Right lobe of liver (tissue), 6 donors: ENCODE measurements around the gene STARD8. TPM values are rescaled to one million over a fixed set of nuclear protein-coding genes. Genes with fewer than 3 reads are reported as not detected.
A peak's percentile ranks its signal among the peaks of the same experiment; 100 is the strongest.
"Not testable (repeated sequence)": the region's sequence is repeated elsewhere in the genome, so short reads cannot be mapped to it uniquely, and the experiment has no call there.

ENCODE experiments used
- ATAC-seq, 4 donors: fragments of 200-7000 bp; cut with Tn5 transposase; one replicate each; pipeline ENCODE4 v1.9.1; 2020; ENCODE audit warnings: mild to moderate bottlenecking in 4 of 4, moderate library complexity in 4 of 4
- DNase-seq, 3 donors: peaks; one replicate each; pipeline ENCODE4 v3.0.0-alpha.2; 2020
- H3K27ac ChIP-seq, 3 donors: fragments of 200-600 bp; one replicate each; pipeline ENCODE4 v1.8.0; 2022
- H3K27me3 ChIP-seq, 2 donors: fragments of 200-600 bp; one replicate each; pipeline ENCODE4 v1.8.0; 2022
- H3K36me3 ChIP-seq, 4 donors: fragments of 200-600 bp; sonication (generic) in 1 of 4; one replicate each; pipeline versions ENCODE4 v1.5.1 to v1.8.0; 2017 to 2022; ENCODE audit warnings: control low read depth in 1 of 4
- H3K4me1 ChIP-seq, 4 donors: fragments of 200-600 bp; sonication (generic) in 1 of 4; one replicate each; pipeline versions ENCODE4 v1.5.1 to v1.8.0; 2017 to 2022; ENCODE audit warnings: control low read depth in 1 of 4
- H3K4me3 ChIP-seq, 3 donors: fragments of 200-600 bp; one replicate each; pipeline ENCODE4 v1.8.0; 2022
- H3K9me3 ChIP-seq, 4 donors: fragments of 200-600 bp; sonication (generic) in 1 of 4; one replicate each; pipeline versions ENCODE4 v1.5.1 to v1.8.0; 2017 to 2022; ENCODE audit warnings: control low read depth in 1 of 4
- POLR2A ChIP-seq: fragments of 450-650 bp; IDR thresholded peaks from one replicate; pipeline ENCODE4 v1.6.1; 2017; ENCODE audit warnings: antibody characterized with exemption, mild to moderate bottlenecking
- WGBS: methylation state at CpG from one replicate; pipeline ENCODE4 v1.1.6; 2018; ENCODE audit warnings: low coverage, low lambda C conversion rate; ENCODE audit not compliant: insufficient coverage; ENCODE audit errors: missing lambda C conversion rate; 5-methylcytosine and 5-hydroxymethylcytosine counted together
- intact Hi-C, 2 donors: fragments of 100-400 bp; cut with DNase I; formaldehyde crosslinking; loops; one replicate each; pipeline versions ENCODE4 v1.11.2 to v1.14.1; 2022
- long read RNA-seq: library from polyadenylated mRNA; unstranded; transcript quantifications from one replicate; pipeline ENCODE4 v2.0.0, GENCODE V29; 2019
- total RNA-seq, 6 experiments: library from RNA; depleted of rRNA in 2 of 6; stranded (reverse); fragments of >200 nt in 2 of 6; fragmentation: NEBNext Ultra II Directional in 3 of 6; extraction: Animal tissue kit (Norgen Biotek cat#: 25700) in 3 of 6; gene quantifications; one replicate each; pipeline versions ENCODE4 v1.1.0 to v1.2.4, GENCODE V29; 2016 to 2023
- TF ChIP-seq, protein P1 (sequence below), 4 donors: fragments of 200-600 bp in 3 of 4; fragments of 450-650 bp in 1 of 4; IDR thresholded peaks; one replicate each; pipeline versions ENCODE4 v1.5.1 to v1.8.0; 2016 to 2022; ENCODE audit warnings: antibody characterized with exemption in 4 of 4, mild to moderate bottlenecking in 2 of 4
- donor health status: DM: no; HTN: yes; CAD: no.
- donor health status: DM: no; HTN: no; CAD: no.
- donor health status: DM: no; HTN: no; CAD: no.
- donor health status: DM: no; HTN: yes; CAD: no.
- donor health status: DM: no; HTN: yes; CAD: no.

STARD8 gene, protein sequence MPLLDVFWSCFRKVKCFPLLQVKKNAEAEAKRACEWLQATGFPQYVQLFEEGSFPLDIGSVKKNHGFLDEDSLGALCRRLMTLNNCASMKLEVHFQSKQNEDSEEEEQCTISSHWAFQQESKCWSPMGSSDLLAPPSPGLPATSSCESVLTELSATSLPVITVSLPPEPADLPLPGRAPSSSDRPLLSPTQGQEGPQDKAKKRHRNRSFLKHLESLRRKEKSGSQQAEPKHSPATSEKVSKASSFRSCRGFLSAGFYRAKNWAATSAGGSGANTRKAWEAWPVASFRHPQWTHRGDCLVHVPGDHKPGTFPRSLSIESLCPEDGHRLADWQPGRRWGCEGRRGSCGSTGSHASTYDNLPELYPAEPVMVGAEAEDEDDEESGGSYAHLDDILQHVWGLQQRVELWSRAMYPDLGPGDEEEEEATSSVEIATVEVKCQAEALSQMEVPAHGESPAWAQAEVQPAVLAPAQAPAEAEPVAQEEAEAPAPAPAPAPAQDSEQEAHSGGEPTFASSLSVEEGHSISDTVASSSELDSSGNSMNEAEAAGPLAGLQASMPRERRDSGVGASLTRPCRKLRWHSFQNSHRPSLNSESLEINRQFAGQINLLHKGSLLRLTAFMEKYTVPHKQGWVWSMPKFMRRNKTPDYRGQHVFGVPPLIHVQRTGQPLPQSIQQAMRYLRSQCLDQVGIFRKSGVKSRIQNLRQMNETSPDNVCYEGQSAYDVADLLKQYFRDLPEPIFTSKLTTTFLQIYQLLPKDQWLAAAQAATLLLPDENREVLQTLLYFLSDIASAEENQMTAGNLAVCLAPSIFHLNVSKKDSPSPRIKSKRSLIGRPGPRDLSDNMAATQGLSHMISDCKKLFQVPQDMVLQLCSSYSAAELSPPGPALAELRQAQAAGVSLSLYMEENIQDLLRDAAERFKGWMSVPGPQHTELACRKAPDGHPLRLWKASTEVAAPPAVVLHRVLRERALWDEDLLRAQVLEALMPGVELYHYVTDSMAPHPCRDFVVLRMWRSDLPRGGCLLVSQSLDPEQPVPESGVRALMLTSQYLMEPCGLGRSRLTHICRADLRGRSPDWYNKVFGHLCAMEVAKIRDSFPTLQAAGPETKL
- total RNA-seq, result 10 to 100 TPM in 1 of 6 experiments, 1 to 10 TPM in 5; 6.6 to 11.5 (median 7.6) TPM
- long read RNA-seq, result 0 reads

DNA sequence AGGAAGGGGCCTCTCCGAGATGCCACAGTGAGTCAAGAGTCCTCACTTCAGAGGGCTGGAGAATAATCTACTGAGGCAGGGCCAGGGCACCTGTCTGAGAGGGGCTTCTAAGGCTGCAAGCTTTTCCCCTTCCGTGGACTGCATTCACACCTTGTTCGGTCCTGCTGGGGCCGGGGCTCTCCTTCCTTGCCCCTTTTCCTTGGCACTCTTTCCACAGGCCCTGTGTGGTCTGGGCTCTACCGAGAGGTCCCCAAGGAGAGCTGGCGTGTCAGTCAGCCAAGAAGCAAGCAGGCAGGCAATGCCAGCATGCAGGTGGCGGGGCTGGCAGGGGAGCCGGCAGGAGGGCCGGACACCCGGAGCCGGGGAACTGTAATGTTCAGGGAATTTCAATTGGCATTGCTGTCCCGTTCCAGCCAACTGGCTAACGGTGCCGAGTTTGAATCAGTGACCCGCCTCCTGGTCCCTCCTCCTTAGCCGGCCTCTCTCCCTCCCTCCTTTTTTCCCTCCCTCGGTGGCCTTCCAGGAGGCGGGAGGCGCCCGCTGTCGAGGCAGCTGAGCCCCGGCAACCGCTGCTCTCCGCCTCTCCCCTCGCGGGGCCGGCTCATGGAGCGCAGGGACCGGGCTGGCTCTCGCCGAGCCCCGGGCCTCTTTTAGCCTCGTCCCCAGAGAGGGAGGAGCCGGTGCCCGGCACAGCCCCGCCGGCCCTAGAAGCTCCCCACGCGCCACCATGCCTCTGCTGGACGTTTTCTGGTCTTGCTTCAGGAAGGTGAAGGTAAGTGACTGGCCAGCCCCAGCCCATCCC lies at the start of gene STARD8:
TSS of gene STARD8 (plus strand) at position 511 of the 802 bp plus-strand sequence. CDS start at position 728, 217 bp downstream.
- 38% methylated on average over 24 of the region's 40 CpGs for WGBS
- Histone ChIP-seq H3K4me3 (peak within 1 kb of the TSS; percentile 25 to 39 (median 32)), H3K4me1 (no peaks in the 10 kb centered on the region), H3K9me3 (no peaks in the 10 kb centered on the region), H3K27me3 (no peaks in the 10 kb centered on the region), H3K27ac (no peak within 1 kb of the TSS), H3K36me3 (no peaks in the 10 kb centered on the region)
- ATAC-seq (peak; percentile 83 to 92 (median 87)), DNase-seq (peak in 2 of 3 donors; percentile 49 to 50)
- TF ChIP-seq, protein P1, sequence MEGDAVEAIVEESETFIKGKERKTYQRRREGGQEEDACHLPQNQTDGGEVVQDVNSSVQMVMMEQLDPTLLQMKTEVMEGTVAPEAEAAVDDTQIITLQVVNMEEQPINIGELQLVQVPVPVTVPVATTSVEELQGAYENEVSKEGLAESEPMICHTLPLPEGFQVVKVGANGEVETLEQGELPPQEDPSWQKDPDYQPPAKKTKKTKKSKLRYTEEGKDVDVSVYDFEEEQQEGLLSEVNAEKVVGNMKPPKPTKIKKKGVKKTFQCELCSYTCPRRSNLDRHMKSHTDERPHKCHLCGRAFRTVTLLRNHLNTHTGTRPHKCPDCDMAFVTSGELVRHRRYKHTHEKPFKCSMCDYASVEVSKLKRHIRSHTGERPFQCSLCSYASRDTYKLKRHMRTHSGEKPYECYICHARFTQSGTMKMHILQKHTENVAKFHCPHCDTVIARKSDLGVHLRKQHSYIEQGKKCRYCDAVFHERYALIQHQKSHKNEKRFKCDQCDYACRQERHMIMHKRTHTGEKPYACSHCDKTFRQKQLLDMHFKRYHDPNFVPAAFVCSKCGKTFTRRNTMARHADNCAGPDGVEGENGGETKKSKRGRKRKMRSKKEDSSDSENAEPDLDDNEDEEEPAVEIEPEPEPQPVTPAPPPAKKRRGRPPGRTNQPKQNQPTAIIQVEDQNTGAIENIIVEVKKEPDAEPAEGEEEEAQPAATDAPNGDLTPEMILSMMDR (IDR thresholded peaks at IDR 0.05), result no peak
- no peak for TF ChIP-seq POLR2A
- intact Hi-C loops, result no loop called here

DNA sequence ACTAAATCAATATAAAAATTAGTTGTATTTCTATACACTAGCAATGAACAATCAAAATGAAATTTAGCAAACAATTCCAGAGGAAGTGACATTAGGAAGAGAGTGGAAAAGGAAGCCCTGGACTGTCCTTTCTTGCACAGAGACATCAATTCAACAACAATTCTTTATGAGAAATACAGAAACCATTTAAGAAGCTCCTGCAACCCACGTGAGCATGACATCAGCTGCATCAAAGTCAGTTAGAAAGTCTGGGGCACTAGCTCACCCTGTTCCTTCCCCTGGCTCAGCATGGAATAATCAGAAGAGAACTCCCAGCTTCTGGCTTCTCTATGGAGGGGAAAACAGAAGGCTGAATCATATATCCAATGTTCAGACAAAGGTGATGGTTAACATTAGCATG lies 48.6 kb upstream of the STARD8 start:
- Histone ChIP-seq H3K36me3 (no peaks in the 10 kb centered on the region), H3K27ac (no peak overlapping the region), H3K4me3 (no peak overlapping the region), H3K27me3 (no peaks in the 10 kb centered on the region), H3K4me1 (no peaks in the 10 kb centered on the region), H3K9me3 (no peaks in the 10 kb centered on the region)
- TF ChIP-seq POLR2A, result no peak
- ATAC-seq, result no peak
- WGBS, result 19% methylated on average over 1 of the region's 1 CpG
- intact Hi-C loops, result no loop called here
- no peak for DNase-seq

DNA sequence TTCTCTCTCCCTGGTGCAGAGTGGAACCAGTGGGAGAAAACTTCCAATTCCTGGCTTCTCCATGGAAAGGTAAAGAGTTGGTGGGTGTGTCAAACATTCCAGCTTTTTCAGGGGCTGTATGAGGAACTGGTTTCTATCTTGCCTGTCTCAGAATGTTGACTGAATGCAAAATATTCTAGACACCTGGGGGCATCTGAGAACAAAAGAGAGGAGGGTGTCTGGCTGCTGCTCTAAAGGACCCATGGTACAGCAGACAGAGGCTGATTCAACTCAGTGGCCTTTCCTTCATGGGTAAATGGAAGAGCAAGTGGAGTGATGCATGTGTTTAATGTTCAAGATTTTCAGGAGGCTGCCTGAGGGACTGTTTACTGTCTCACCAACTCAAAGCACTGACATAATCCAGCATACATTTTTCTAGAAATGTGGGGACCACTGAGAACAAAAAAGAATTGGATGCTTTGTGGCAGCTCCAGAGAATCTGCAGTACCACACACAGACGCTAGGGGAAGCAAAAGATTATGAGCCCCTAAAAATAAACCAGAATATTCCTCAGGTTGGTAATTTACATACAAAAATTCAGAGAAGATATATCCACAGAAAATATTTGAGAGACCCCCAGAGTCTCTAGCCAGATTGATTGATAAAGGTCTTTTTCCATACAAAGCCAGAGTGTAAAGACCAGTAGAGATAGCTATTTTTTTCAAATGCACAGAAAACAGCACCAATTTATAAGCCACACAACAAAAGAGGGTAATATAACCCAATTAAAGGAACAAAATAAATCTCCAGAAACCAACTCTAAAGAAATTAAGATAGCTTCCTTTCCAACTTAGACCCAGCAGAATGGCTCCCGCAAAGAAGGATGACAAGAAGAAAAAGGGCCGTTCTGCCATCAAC lies 48.0 kb upstream of the STARD8 start:
- Histone ChIP-seq H3K4me1 (no peaks in the 10 kb centered on the region), H3K36me3 (no peaks in the 10 kb centered on the region), H3K4me3 (no peak overlapping the region), H3K27ac (no peak overlapping the region), H3K27me3 (no peaks in the 10 kb centered on the region), H3K9me3 (no peaks in the 10 kb centered on the region)
- intact Hi-C loops, result no loop called here
- ATAC-seq (peak in 2 of 4 donors; percentile 41 to 44), DNase-seq (no peak)
- no peak for TF ChIP-seq POLR2A
- TF ChIP-seq, protein P1 (IDR thresholded peaks at IDR 0.05), result peak; percentile 64 to 69 (median 66)
- WGBS, result 53% methylated on average over 2 of the region's 3 CpGs

DNA sequence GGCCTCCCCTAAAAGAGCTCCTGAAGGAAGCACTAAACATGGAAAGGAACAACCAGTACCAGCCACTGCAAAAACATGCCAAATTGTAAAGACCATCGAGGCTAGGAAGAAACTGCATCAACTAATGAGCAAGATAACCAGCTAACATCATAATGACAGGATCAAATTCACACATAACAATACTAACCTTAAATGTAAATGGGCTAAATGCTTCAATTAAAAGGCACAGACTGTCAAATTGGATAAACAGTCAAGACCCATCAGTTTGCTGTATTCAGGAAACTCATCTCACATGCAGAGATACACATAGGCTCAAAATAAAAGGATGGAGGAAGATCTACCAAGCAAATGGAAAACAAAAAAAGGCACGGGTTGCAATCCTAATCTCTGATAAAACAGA lies 43.2 kb upstream of the STARD8 start:
- ATAC-seq, DNase-seq, H3K36me3 ChIP-seq, H3K4me3 ChIP-seq, H3K4me1 ChIP-seq, H3K27ac ChIP-seq, H3K27me3 ChIP-seq, intact Hi-C loops, H3K9me3 ChIP-seq: not testable (repeated sequence)
- 26% methylated on average over 2 of the region's 2 CpGs for WGBS

DNA sequence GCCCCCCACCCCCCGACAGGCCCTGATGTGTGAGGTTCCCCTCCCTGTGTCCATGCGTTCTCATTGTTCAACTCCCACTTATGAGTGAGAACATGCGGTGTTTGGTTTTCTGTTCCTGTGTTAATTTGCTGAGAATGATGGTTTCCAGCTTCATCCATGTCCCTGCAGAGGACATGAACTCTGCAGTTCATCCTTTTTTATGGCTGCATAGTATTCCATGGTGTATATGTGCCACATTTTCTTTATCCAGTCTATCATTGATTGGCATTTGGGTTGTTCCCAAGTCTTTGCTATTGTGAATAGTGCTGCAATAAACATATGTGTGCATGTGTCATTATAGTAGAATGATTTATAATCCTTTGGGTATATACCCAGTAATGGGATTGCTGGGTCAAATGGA lies 32.7 kb upstream of the STARD8 start:
- H3K4me1 ChIP-seq, H3K36me3 ChIP-seq, H3K4me3 ChIP-seq, H3K9me3 ChIP-seq, intact Hi-C loops, ATAC-seq, H3K27me3 ChIP-seq, H3K27ac ChIP-seq, DNase-seq: not testable (repeated sequence)
- WGBS, result 47% methylated on average over 2 of the region's 3 CpGs
